GM19397 (cell line): ENCODE results near the gene GALNT2.

ENCODE experiments used
- ATAC-seq: cut with Tn5 transposase; IDR thresholded peaks from one replicate; pipeline ENCODE4 v1.9.1; 2021; ENCODE audit warnings: mild to moderate bottlenecking, moderate library complexity; ENCODE audit not compliant: unreplicated experiment

GALNT2 gene

GRCh38 chr1:230066466-230067404 lies at the start of gene GALNT2:
GALNT2 (plus strand) TSS chr1:230067238; CDS start chr1:230067281, 43 bp downstream.
- ATAC-seq, result peak; percentile 86

GRCh38 chr1:230020451-230020850 lies 46.6 kb upstream of the GALNT2 start:
- no peak for ATAC-seq

- ATAC-seq, result no peak
Observed at GRCh38 chr1:230022666-230023380, 44.2 kb upstream of the GALNT2 start.

- ATAC-seq, result no peak
Observed at GRCh38 chr1:230025686-230026085, 41.4 kb upstream of the GALNT2 start.

GRCh38 chr1:230026139-230026538 lies 40.9 kb upstream of the GALNT2 start:
- ATAC-seq, result no peak

GRCh38 chr1:230026572-230026971 lies 40.5 kb upstream of the GALNT2 start:
- ATAC-seq, result no peak

GRCh38 chr1:230028602-230029223 lies 38.3 kb upstream of the GALNT2 start:
- ATAC-seq, result no peak

GRCh38 chr1:230029244-230029941 lies 37.6 kb upstream of the GALNT2 start:
- no peak for ATAC-seq

GRCh38 chr1:230030122-230030821 lies 36.8 kb upstream of the GALNT2 start:
- ATAC-seq, result no peak

GRCh38 chr1:230031131-230031530 lies 35.9 kb upstream of the GALNT2 start:
- no peak for ATAC-seq

GRCh38 chr1:230032516-230033281 lies 34.3 kb upstream of the GALNT2 start:
- no peak for ATAC-seq

- no peak for ATAC-seq
Observed at GRCh38 chr1:230037261-230037660, 29.8 kb upstream of the GALNT2 start.

- no peak for ATAC-seq
Observed at GRCh38 chr1:230040440-230040839, 26.6 kb upstream of the GALNT2 start.

GRCh38 chr1:230043081-230043480 lies 24.0 kb upstream of the GALNT2 start:
- ATAC-seq, result no peak

- no peak for ATAC-seq
Observed at GRCh38 chr1:230044729-230045128, 22.3 kb upstream of the GALNT2 start.

- no peak for ATAC-seq
Observed at GRCh38 chr1:230047114-230047865, 19.7 kb upstream of the GALNT2 start.

- ATAC-seq, result no peak
Observed at GRCh38 chr1:230048322-230048721, 18.7 kb upstream of the GALNT2 start.

GRCh38 chr1:230048922-230049321 lies 18.1 kb upstream of the GALNT2 start:
- no peak for ATAC-seq

GRCh38 chr1:230049731-230050130 lies 17.3 kb upstream of the GALNT2 start:
- ATAC-seq, result no peak
